Hematopoietic multipotent progenitor cell treated with erythropoietin and hydrocortisone succinate and interleukin-3 and kit ligand, for 4 days (in vitro differentiated cells): ENCODE measurements around the gene ANO2.

Source experiments
- DNase-seq: peaks from one replicate; pipeline ENCODE4 v3.0.0-alpha.2; 2015

The ANO2 gene

GRCh38 chr12:5945071-5946008 is at the start of gene ANO2:
Gene ANO2, minus strand, starts transcription at chr12:5945259. Its CDS starts 42 bp downstream, at chr12:5945217.
- DNase-seq, result peak; percentile 40

GRCh38 chr12:5989621-5990020 is 44.6 kb upstream of the ANO2 start:
- DNase-seq, result no peak

GRCh38 chr12:5988659-5989116 is 43.6 kb upstream of the ANO2 start:
- peak; percentile 86 for DNase-seq

GRCh38 chr12:5988088-5988487 is 43.0 kb upstream of the ANO2 start:
- DNase-seq, result no peak

GRCh38 chr12:5987573-5987972 is 42.5 kb upstream of the ANO2 start:
- no peak for DNase-seq

- DNase-seq, result no peak
Measured at GRCh38 chr12:5985471-5985870, 40.4 kb upstream of the ANO2 start.

GRCh38 chr12:5984873-5985272 is 39.8 kb upstream of the ANO2 start:
- DNase-seq, result no peak

GRCh38 chr12:5982106-5982505 is 37.0 kb upstream of the ANO2 start:
- no peak for DNase-seq

GRCh38 chr12:5977556-5977955 is 32.5 kb upstream of the ANO2 start:
- DNase-seq, result no peak

GRCh38 chr12:5976711-5977110 is 31.7 kb upstream of the ANO2 start:
- no peak for DNase-seq

GRCh38 chr12:5976196-5976595 is 31.1 kb upstream of the ANO2 start:
- DNase-seq, result no peak

GRCh38 chr12:5973461-5974115 is 28.5 kb upstream of the ANO2 start:
- DNase-seq, result no peak

- no peak for DNase-seq
Measured at GRCh38 chr12:5972387-5972786, 27.3 kb upstream of the ANO2 start.

GRCh38 chr12:5971194-5971850 is 26.3 kb upstream of the ANO2 start:
- no peak for DNase-seq

- DNase-seq, result no peak
Measured at GRCh38 chr12:5969974-5970690, 25.1 kb upstream of the ANO2 start.

GRCh38 chr12:5969156-5969973 is 24.3 kb upstream of the ANO2 start:
- no peak for DNase-seq

- no peak for DNase-seq
Measured at GRCh38 chr12:5967645-5968415, 22.8 kb upstream of the ANO2 start.

GRCh38 chr12:5966486-5967095 is 21.5 kb upstream of the ANO2 start:
- no peak for DNase-seq

- DNase-seq, result peak; percentile 80
Measured at GRCh38 chr12:5965950-5966383, 20.9 kb upstream of the ANO2 start.
